HepG2 (cell line): ENCODE results near the gene GNA14. TPM values are rescaled to one million over a fixed set of nuclear protein-coding genes. Genes with fewer than 3 reads are reported as not detected.
A peak's percentile ranks its signal among the peaks of the same experiment; 100 is the strongest.
"Not testable (repeated sequence)": the region's sequence is repeated elsewhere in the genome, so short reads cannot be mapped to it uniquely, and the experiment has no call there.

ENCODE experiments used
- ATAC-seq: fragments of 200-7000 bp; cut with Tn5 transposase; 3 replicates; pipeline ENCODE4 v1.9.1; 2020; ENCODE audit warnings: mild to moderate bottlenecking, moderate library complexity
- BruUV-seq: library from RNA; stranded (reverse); fragments of 400-500 nt; replicated peaks from 2 replicates; lab custom pipeline; 2021; lab: Mats Ljungman, UMichigan
- CTCF ChIA-PET: fragments of 300-600 bp; formaldehyde crosslinking; extraction: SDS; loops from one replicate; lab custom pipeline; 2021; ENCODE audit warnings: low total read pairs, inconsistent platforms, low intra/inter-chr PET ratio; lab: Yijun Ruan, JAX
- POLR2A ChIA-PET: fragments of 350-600 bp; sonication (Branson Sonifier 250); formaldehyde crosslinking; loops from one replicate; lab custom pipeline; 2020; ENCODE audit warnings: antibody characterized with exemption, inconsistent platforms; lab: Yijun Ruan, JAX
- DNase-seq: peaks from one replicate; pipeline ENCODE4 v3.0.0-alpha.2; 2015; ENCODE audit warnings: low spot score
- FAIRE-seq: peaks from 3 replicates; lab custom pipeline; 2011; peaks lifted over from hg19 to GRCh38; lab: Jason Lieb, UNC
- H2AFZ ChIP-seq: one replicate; pipeline ENCODE4 v1.6.1; 2011; ENCODE audit warnings: low read length, inconsistent platforms
- H3K27ac ChIP-seq: fragments of 300-600 bp; 3 replicates; pipeline ENCODE4 v1.8.0; 2011; ENCODE audit warnings: mixed run types, mild to moderate bottlenecking, mixed read lengths, low read length, inconsistent platforms; ENCODE audit not compliant: insufficient read depth; ENCODE audit errors: extremely low read length
- H3K27me3 ChIP-seq, 2 experiments: fragments of 200-600 bp in 1 of 2; 2 replicates in 1 of 2; 3 replicates in 1 of 2; pipeline versions ENCODE4 v1.6.0 to v1.8.0; 2011; ENCODE audit warnings: low read length in 2 of 2, mild to moderate bottlenecking in 2 of 2, moderate library complexity in 2 of 2, inconsistent platforms in 1 of 2; ENCODE audit not compliant: insufficient read depth in 2 of 2, control insufficient read depth in 1 of 2
- H3K36me3 ChIP-seq, 2 experiments: fragments of 200-600 bp in 1 of 2; replicated peaks in 1 of 2; 2 replicates in 1 of 2; 3 replicates in 1 of 2; pipeline versions ENCODE4 v1.5.1 to v1.8.0; 2011; ENCODE audit warnings: low read length in 2 of 2, inconsistent platforms in 1 of 2; ENCODE audit not compliant: insufficient read depth in 2 of 2, control insufficient read depth in 1 of 2
- H3K4me1 ChIP-seq: 2 replicates; pipeline ENCODE4 v1.5.1; 2012; ENCODE audit warnings: low read length, inconsistent platforms; ENCODE audit not compliant: insufficient read depth
- H3K4me2 ChIP-seq: 2 replicates; pipeline ENCODE4 v1.6.0; 2011; ENCODE audit warnings: low read depth, low read length, inconsistent platforms
- H3K4me3 ChIP-seq, 3 experiments: fragments of 200-600 bp in 1 of 3; sonication (generic), shearing (Covaris generic) in 1 of 3; replicated peaks in 1 of 3; 2 replicates each; pipeline ENCODE4 v1.5.1; 2011 to 2016; ENCODE audit warnings: low read length in 3 of 3, inconsistent platforms in 2 of 3, low read depth in 2 of 3, mild to moderate bottlenecking in 2 of 3, control low read depth in 1 of 3, mixed read lengths in 1 of 3; ENCODE audit not compliant: insufficient read depth in 1 of 3
- H3K79me2 ChIP-seq: one replicate; pipeline ENCODE4 v1.6.1; 2011; ENCODE audit warnings: low read length, inconsistent platforms; ENCODE audit not compliant: insufficient read depth
- H3K9ac ChIP-seq: 2 replicates; pipeline ENCODE4 v1.6.0; 2011; ENCODE audit warnings: mild to moderate bottlenecking, low read depth, low read length, inconsistent platforms; ENCODE audit not compliant: insufficient read depth
- H3K9me3 ChIP-seq: 2 replicates; pipeline ENCODE4 v1.5.1; 2012; ENCODE audit warnings: mild to moderate bottlenecking, low read length
- H4K20me1 ChIP-seq: 2 replicates; pipeline ENCODE4 v1.6.0; 2011; ENCODE audit warnings: inconsistent platforms, mild to moderate bottlenecking, low read length, moderate library complexity; ENCODE audit not compliant: insufficient read depth
- FOXK2 ChIP-seq: fragments of 450-650 bp; IDR thresholded peaks from 2 replicates; pipeline ENCODE4 v1.6.1; 2016
- GTF2F1 ChIP-seq: fragments of 150-350 bp; IDR thresholded peaks from 2 replicates; pipeline ENCODE4 v1.6.1; 2014; ENCODE audit warnings: low read length
- MAFF ChIP-seq: IDR thresholded peaks from 2 replicates; pipeline ENCODE4 v1.6.1; 2011; ENCODE audit warnings: low read depth, low read length, improper control_type of control experiment
- PTBP1 ChIP-seq: fragments of 200-400 bp; formaldehyde crosslinking; IDR thresholded peaks from 2 replicates; pipeline ENCODE4 v1.6.1; 2018; ENCODE audit warnings: low read length, low read depth; ENCODE audit not compliant: poor library complexity, severe bottlenecking
- ZNF138 ChIP-seq: sonication (generic); formaldehyde crosslinking; IDR thresholded peaks from 2 replicates; pipeline ENCODE4 v1.5.0; 2020; ENCODE audit warnings: mild to moderate bottlenecking, low read depth, missing genetic modification reagents
- ZNF142 ChIP-seq: sonication (generic); formaldehyde crosslinking; IDR thresholded peaks from 2 replicates; pipeline ENCODE4 v1.4.0; 2020; ENCODE audit warnings: missing genetic modification reagents
- WGBS: methylation state at CpG from one replicate; pipeline ENCODE4 v1.1.6; 2017; ENCODE audit warnings: low lambda C conversion rate; 5-methylcytosine and 5-hydroxymethylcytosine counted together
- in situ Hi-C: cut with HindIII; loops from 2 replicates; pipeline ENCODE4 v1.10.0; 2017; ENCODE audit warnings: low pct_unique_long_range_greater_than_20kb; ENCODE audit not compliant: extremely low pct_ligation_motif_present
- intact Hi-C: fragments of 100-400 bp; cut with micrococcal nuclease; formaldehyde crosslinking; loops from one replicate; pipeline ENCODE4 v1.10.0; 2022; ENCODE audit not compliant: unreplicated experiment
- polyA plus RNA-seq, 8 experiments: library from polyadenylated mRNA; depleted of rRNA in 3 of 8; stranded (reverse) in 7 of 8; unstranded in 1 of 8; fragments of >200 nt; fragmentation: Illumina TruSeq in 4 of 8; extraction: Trizol in 4 of 8; gene quantifications; 2 replicates each; pipeline versions ENCODE4 v1.2.1 to v1.2.3, GENCODE V29; 2011 to 2016; ENCODE audit warnings: low read depth in 4 of 8, missing spikeins in 1 of 8, mixed read lengths in 1 of 8; ENCODE audit not compliant: insufficient read depth in 1 of 8
- total RNA-seq, 5 experiments: library from RNA; depleted of rRNA; stranded (reverse); fragments of >200 nt; fragmentation: Illumina TruSeq; extraction: Trizol; gene quantifications; 2 replicates each; pipeline ENCODE4 v1.2.3, GENCODE V29; 2016; ENCODE audit warnings: low read depth in 1 of 5
- TF ChIP-seq, protein P1 (sequence below): sonication (generic); formaldehyde crosslinking; IDR thresholded peaks from 2 replicates; pipeline ENCODE4 v1.4.0; 2020; ENCODE audit warnings: missing genetic modification reagents
- TF ChIP-seq, protein P2 (sequence below): IDR thresholded peaks from 2 replicates; pipeline ENCODE4 v1.6.1; 2016; ENCODE audit warnings: low read depth

GNA14 gene
- total and polyA plus RNA-seq, 2 of the 13 experiments (the other 11 are each of a cell fraction or from before 2014, with no cell fraction given) = not detected

- no peak for TF ChIP-seq ZNF138 (CRISPR knock-in tag)
- no peak for TF ChIP-seq GTF2F1
- peak; percentile 48; the same call in 1 of the 2 replicates for TF ChIP-seq MAFF
Observed at GRCh38 chr9:77399964-77400363, 248.2 kb downstream of the GNA14 start (continued).

DNA sequence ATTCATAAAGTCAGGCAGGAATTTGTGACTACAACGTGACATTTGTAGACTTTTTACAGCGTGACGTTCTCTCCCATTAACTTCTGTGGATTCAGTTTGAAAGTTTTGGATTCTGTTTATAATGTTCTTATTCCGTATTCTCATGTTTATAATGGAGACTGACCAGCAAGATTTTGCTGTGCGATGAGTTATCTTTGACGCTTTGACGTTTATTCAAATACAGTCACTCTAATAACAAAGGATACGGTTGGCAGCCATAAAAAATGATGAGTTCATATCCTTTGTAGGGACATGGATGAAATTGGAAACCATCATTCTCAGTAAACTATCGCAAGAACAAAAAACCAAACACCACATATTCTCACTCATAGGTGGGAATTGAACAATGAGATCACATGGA, 249.5 kb downstream of the GNA14 start:
- H4K20me1 ChIP-seq, H3K4me2 ChIP-seq, H3K4me3 ChIP-seq, BruUV-seq, H3K27me3 ChIP-seq, H3K79me2 ChIP-seq, H3K36me3 ChIP-seq, H3K27ac ChIP-seq, DNase-seq, ATAC-seq, FAIRE-seq, H2AFZ ChIP-seq, H3K9ac ChIP-seq, intact Hi-C loops, POLR2A ChIA-PET, H3K4me1 ChIP-seq, CTCF ChIA-PET, H3K9me3 ChIP-seq, in situ Hi-C loops: not testable (repeated sequence)
- WGBS = 95% methylated on average over 9 of the region's 9 CpGs

- FAIRE-seq (no peak), DNase-seq (no peak), ATAC-seq (no peak)
- Histone ChIP-seq H3K4me2 (no peak overlapping the region), H2AFZ (no peak overlapping the region), H3K9ac (no peak overlapping the region), H3K27me3 (no peaks in the 10 kb centered on the region), H3K27ac (no peak overlapping the region), H4K20me1 (no peaks in the 10 kb centered on the region), H3K4me3 (no peak overlapping the region), H3K4me1 (no peaks in the 10 kb centered on the region), H3K79me2 (no peaks in the 10 kb centered on the region), H3K36me3 (no peaks in the 10 kb centered on the region), H3K9me3 (no peaks in the 10 kb centered on the region)
- 95% methylated on average over 7 of the region's 7 CpGs for WGBS
- ChIA-PET CTCF (no interaction called here), POLR2A (no interaction called here)
- intact Hi-C loops = no loop called here
- no TSS peak for BruUV-seq
- in situ Hi-C loops = no loop called here
- TF ChIP-seq FOXK2 (no peak), PTBP1 (no peak), ZNF142 (no peak)
- TF ChIP-seq, protein P1, sequence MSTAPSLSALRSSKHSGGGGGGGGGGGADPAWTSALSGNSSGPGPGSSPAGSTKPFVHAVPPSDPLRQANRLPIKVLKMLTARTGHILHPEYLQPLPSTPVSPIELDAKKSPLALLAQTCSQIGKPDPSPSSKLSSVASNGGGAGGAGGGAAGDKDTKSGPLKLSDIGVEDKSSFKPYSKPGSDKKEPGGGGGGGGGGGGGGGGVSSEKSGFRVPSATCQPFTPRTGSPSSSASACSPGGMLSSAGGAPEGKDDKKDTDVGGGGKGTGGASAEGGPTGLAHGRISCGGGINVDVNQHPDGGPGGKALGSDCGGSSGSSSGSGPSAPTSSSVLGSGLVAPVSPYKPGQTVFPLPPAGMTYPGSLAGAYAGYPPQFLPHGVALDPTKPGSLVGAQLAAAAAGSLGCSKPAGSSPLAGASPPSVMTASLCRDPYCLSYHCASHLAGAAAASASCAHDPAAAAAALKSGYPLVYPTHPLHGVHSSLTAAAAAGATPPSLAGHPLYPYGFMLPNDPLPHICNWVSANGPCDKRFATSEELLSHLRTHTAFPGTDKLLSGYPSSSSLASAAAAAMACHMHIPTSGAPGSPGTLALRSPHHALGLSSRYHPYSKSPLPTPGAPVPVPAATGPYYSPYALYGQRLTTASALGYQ (CRISPR knock-in tag) = no peak
- TF ChIP-seq, protein P2, sequence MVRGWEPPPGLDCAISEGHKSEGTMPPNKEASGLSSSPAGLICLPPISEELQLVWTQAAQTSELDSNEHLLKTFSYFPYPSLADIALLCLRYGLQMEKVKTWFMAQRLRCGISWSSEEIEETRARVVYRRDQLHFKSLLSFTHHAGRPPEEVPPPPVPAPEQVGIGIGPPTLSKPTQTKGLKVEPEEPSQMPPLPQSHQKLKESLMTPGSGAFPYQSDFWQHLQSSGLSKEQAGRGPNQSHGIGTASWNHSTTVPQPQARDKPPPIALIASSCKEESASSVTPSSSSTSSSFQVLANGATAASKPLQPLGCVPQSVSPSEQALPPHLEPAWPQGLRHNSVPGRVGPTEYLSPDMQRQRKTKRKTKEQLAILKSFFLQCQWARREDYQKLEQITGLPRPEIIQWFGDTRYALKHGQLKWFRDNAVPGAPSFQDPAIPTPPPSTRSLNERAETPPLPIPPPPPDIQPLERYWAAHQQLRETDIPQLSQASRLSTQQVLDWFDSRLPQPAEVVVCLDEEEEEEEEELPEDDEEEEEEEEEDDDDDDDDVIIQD (CRISPR knock-in tag) = no peak
Observed at GRCh38 chr9:77392328-77392727, 255.8 kb downstream of the GNA14 start.
